ENCODE results near the gene CLMP. TPM values are rescaled to one million over a fixed set of nuclear protein-coding genes. Genes with fewer than 3 reads are reported as not detected.

The CLMP gene
- total RNA-seq, 1 experiment from 2014 or later = 3.2 TPM

GRCh38 chr11:123233975-123234334 is 38.9 kb upstream of the CLMP start:
- Histone ChIP-seq H3K27me3 (ENCODE audit: insufficient read depth, low read length) (0 out of 2 replicates have a peak, but pooled peaks cover 5% of the 10 kb centered on the region), H2AFZ (ENCODE audit: low read depth, low read length, poor library complexity, severe bottlenecking) (no peak overlapping the region), H4K20me1 (ENCODE audit: insufficient read depth) (no peaks in the 10 kb centered on the region), H3K9me2 (ENCODE audit: insufficient read depth) (no peaks in the 10 kb centered on the region), H3K4me3 (replicated peaks in 1 of 2; ENCODE audit: low read depth in 1 of 2, low read length in 2 of 2) (no peak overlapping the region), H3K9me3 (ENCODE audit: control insufficient read depth in 1 of 2, insufficient read depth in 1 of 2, low read depth in 1 of 2, low read length in 2 of 2) (no peaks in the 10 kb centered on the region), H3K79me2 (ENCODE audit: insufficient read depth, low read length) (no peaks in the 10 kb centered on the region), H3K36me3 (ENCODE audit: control insufficient read depth in 1 of 2, insufficient read depth in 2 of 2, low read length in 2 of 2) (no peaks in the 10 kb centered on the region), H3K9ac (ENCODE audit: low read length) (no peak overlapping the region), H3K27ac (ENCODE audit: low read depth, low read length) (no peak overlapping the region), H3K4me2 (ENCODE audit: low read length) (no peak overlapping the region), H3K4me1 (ENCODE audit: control insufficient read depth in 1 of 2, insufficient read depth in 2 of 2, low read length in 2 of 2) (no peaks in the 10 kb centered on the region)
- CTCF ChIA-PET = no interaction called here
- RAD21 ChIA-PET (ENCODE audit: low non-redundant PET in 1 of 2, low total read pairs in 2 of 2, uncharacterized antibody in 2 of 2, unreplicated experiment in 2 of 2) = interaction anchor here in 1 of 2 experiments (2.0 kb wide), 1 partner anchor 131 kb away, joined by 4 read pairs; no protein-coding TSS in a partner anchor
- DNase-seq (ENCODE audit: low read depth, low spot score) (no peak), ATAC-seq (no peak)
- TF ChIP-seq SP1 (IDR thresholded peaks at IDR 0.05; ENCODE audit: low read depth) = no peak
- TF ChIP-seq MAX (IDR thresholded peaks at IDR 0.05) = no peak
- TF ChIP-seq CBX3 (IDR thresholded peaks at IDR 0.05; ENCODE audit: low read depth) = no peak
- TF ChIP-seq, protein P1, sequence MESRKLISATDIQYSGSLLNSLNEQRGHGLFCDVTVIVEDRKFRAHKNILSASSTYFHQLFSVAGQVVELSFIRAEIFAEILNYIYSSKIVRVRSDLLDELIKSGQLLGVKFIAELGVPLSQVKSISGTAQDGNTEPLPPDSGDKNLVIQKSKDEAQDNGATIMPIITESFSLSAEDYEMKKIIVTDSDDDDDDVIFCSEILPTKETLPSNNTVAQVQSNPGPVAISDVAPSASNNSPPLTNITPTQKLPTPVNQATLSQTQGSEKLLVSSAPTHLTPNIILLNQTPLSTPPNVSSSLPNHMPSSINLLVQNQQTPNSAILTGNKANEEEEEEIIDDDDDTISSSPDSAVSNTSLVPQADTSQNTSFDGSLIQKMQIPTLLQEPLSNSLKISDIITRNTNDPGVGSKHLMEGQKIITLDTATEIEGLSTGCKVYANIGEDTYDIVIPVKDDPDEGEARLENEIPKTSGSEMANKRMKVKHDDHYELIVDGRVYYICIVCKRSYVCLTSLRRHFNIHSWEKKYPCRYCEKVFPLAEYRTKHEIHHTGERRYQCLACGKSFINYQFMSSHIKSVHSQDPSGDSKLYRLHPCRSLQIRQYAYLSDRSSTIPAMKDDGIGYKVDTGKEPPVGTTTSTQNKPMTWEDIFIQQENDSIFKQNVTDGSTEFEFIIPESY (IDR thresholded peaks at IDR 0.05; ENCODE audit: extremely low read depth, insufficient replicate concordance, low read length) = no peak
- no peak for TF ChIP-seq POLR2AphosphoS5 (IDR thresholded peaks at IDR 0.05; ENCODE audit: low read depth, low read length)
- TF ChIP-seq POLR2A (IDR thresholded peaks at IDR 0.05; ENCODE audit: borderline replicate concordance, extremely low read depth, insufficient read depth, insufficient read length) = no peak
- TF ChIP-seq ZNF274 (IDR thresholded peaks at IDR 0.05; ENCODE audit: low read depth, low read length) = no peak
- no peak for TF ChIP-seq FOSL1 (IDR thresholded peaks at IDR 0.05; ENCODE audit: low read depth)
- no peak for TF ChIP-seq TCF7L2 (IDR thresholded peaks at IDR 0.05; ENCODE audit: borderline replicate concordance, extremely low read depth, insufficient read depth, insufficient read length)
- TF ChIP-seq JUND (IDR thresholded peaks at IDR 0.05) = no peak
- TF ChIP-seq, protein P2, sequence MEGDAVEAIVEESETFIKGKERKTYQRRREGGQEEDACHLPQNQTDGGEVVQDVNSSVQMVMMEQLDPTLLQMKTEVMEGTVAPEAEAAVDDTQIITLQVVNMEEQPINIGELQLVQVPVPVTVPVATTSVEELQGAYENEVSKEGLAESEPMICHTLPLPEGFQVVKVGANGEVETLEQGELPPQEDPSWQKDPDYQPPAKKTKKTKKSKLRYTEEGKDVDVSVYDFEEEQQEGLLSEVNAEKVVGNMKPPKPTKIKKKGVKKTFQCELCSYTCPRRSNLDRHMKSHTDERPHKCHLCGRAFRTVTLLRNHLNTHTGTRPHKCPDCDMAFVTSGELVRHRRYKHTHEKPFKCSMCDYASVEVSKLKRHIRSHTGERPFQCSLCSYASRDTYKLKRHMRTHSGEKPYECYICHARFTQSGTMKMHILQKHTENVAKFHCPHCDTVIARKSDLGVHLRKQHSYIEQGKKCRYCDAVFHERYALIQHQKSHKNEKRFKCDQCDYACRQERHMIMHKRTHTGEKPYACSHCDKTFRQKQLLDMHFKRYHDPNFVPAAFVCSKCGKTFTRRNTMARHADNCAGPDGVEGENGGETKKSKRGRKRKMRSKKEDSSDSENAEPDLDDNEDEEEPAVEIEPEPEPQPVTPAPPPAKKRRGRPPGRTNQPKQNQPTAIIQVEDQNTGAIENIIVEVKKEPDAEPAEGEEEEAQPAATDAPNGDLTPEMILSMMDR (IDR thresholded peaks at IDR 0.05 in 2 of 3, conservative IDR thresholded peaks at IDR 0.05 in 1 of 3; ENCODE audit: borderline replicate concordance in 1 of 3, insufficient read depth in 1 of 3, low read depth in 2 of 3, low read length in 2 of 3) = no peak
- TF ChIP-seq SIN3A (IDR thresholded peaks at IDR 0.05; ENCODE audit: low read depth) = no peak
- TF ChIP-seq RAD21 (IDR thresholded peaks at IDR 0.05; ENCODE audit: low read depth) = no peak
- TF ChIP-seq, protein P3, sequence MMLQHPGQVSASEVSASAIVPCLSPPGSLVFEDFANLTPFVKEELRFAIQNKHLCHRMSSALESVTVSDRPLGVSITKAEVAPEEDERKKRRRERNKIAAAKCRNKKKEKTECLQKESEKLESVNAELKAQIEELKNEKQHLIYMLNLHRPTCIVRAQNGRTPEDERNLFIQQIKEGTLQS (IDR thresholded peaks at IDR 0.05) = no peak
- no peak for TF ChIP-seq ELF1 (IDR thresholded peaks at IDR 0.05; ENCODE audit: borderline replicate concordance, low read depth)
- no peak for TF ChIP-seq EGR1 (IDR thresholded peaks at IDR 0.05; ENCODE audit: low read depth)
- no peak for TF ChIP-seq ZFX (IDR thresholded peaks at IDR 0.05)
- no peak for TF ChIP-seq SRF (IDR thresholded peaks at IDR 0.05; ENCODE audit: low read depth)
- no peak for TF ChIP-seq EZH2 (IDR thresholded peaks at IDR 0.05)
- intact Hi-C loops (cut with micrococcal nuclease) = no loop called here
- POLR2A ChIA-PET = no interaction called here
- no TSS peak for BruUV-seq (replicated peaks)

Measured in HCT116 (cell line).